Measurements from ENCODE around the gene PCDHGA9.
"Not testable (repeated sequence)": the region's sequence is repeated elsewhere in the genome, so short reads cannot be mapped to it uniquely, and the experiment has no call there.

PCDHGA9 gene

GRCh38 chr5:141420855-141421488 lies 18.4 kb downstream of the PCDHGA9 start, which contains the start of gene PCDHGA11:
Gene PCDHGA11, plus strand, starts transcription at chr5:141421051. Its CDS starts 177 bp downstream, at chr5:141421228.
- H3K4me3 ChIP-seq (ENCODE audit: low read depth, low read length), result peak within 1 kb of the TSS; percentile 70
- TF ChIP-seq, protein P1, sequence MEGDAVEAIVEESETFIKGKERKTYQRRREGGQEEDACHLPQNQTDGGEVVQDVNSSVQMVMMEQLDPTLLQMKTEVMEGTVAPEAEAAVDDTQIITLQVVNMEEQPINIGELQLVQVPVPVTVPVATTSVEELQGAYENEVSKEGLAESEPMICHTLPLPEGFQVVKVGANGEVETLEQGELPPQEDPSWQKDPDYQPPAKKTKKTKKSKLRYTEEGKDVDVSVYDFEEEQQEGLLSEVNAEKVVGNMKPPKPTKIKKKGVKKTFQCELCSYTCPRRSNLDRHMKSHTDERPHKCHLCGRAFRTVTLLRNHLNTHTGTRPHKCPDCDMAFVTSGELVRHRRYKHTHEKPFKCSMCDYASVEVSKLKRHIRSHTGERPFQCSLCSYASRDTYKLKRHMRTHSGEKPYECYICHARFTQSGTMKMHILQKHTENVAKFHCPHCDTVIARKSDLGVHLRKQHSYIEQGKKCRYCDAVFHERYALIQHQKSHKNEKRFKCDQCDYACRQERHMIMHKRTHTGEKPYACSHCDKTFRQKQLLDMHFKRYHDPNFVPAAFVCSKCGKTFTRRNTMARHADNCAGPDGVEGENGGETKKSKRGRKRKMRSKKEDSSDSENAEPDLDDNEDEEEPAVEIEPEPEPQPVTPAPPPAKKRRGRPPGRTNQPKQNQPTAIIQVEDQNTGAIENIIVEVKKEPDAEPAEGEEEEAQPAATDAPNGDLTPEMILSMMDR (IDR thresholded peaks at IDR 0.05; ENCODE audit: low read depth, low read length, missing control alignments), result peak; percentile 65
- DNase-seq (ENCODE audit: low read depth), result no peak

DNA sequence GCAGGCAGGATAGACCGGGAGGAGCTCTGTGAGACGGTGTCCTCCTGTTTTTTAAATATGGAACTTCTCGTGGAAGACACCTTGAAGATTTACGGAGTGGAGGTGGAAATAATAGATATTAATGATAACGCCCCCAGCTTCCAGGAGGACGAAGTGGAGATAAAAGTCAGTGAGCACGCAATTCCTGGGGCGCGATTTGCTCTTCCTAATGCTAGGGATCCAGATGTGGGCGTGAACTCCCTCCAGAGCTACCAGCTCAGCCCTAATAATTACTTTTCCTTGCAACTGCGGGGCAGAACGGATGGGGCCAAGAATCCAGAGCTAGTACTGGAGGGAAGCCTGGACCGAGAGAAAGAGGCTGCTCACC lies 18.9 kb downstream of the PCDHGA9 start:
- TF ChIP-seq, protein P1 (IDR thresholded peaks at IDR 0.05; ENCODE audit: low read depth, low read length, missing control alignments), result no peak
- DNase-seq (ENCODE audit: low read depth), result no peak
- H3K4me3 ChIP-seq (ENCODE audit: low read depth, low read length), result peak overlapping the region; percentile 70

- TF ChIP-seq, protein P1 (IDR thresholded peaks at IDR 0.05; ENCODE audit: low read depth, low read length, missing control alignments), result no peak
- DNase-seq (ENCODE audit: low read depth), result no peak
- no peak overlapping the region for H3K4me3 ChIP-seq (ENCODE audit: low read depth, low read length)
These were observed 20.2 kb downstream of the PCDHGA9 start for GRCh38 chr5:141422742-141423291.

DNA sequence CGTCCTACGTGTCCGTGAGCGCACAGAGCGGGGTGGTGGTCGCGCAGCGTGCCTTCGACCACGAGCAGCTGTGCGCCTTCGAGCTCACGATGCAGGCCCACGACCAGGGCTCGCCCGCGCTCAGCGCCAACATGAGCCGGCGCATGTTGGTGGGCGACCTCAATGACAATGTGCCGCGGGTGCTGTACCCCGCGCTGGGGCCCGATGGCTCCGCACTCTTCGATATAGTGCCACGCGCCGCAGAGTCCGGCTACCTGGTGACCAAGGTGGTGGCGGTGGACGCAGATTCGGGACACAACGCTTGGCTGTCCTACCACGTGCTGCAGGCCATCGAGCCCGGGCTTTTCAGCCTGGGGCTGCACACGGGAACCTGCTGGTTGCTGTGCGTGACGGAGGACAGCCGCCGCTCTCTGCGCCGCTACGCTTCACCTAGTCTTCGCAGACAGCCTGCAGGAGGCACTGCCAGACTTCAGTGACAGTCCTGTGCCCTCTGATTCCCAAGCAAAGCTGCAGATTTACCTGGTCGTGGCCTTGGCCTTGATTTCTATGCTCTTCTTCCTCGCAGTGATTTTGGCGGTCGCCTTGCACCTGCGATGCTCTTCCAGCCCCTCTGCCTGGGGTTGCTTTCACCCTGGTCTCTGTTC lies 25.3 kb downstream of the PCDHGA9 start:
- H3K4me3 ChIP-seq (ENCODE audit: low read depth, low read length), result no peak overlapping the region
- DNase-seq (ENCODE audit: low read depth), result no peak
- TF ChIP-seq, protein P1 (IDR thresholded peaks at IDR 0.05; ENCODE audit: low read depth, low read length, missing control alignments), result no peak

DNA sequence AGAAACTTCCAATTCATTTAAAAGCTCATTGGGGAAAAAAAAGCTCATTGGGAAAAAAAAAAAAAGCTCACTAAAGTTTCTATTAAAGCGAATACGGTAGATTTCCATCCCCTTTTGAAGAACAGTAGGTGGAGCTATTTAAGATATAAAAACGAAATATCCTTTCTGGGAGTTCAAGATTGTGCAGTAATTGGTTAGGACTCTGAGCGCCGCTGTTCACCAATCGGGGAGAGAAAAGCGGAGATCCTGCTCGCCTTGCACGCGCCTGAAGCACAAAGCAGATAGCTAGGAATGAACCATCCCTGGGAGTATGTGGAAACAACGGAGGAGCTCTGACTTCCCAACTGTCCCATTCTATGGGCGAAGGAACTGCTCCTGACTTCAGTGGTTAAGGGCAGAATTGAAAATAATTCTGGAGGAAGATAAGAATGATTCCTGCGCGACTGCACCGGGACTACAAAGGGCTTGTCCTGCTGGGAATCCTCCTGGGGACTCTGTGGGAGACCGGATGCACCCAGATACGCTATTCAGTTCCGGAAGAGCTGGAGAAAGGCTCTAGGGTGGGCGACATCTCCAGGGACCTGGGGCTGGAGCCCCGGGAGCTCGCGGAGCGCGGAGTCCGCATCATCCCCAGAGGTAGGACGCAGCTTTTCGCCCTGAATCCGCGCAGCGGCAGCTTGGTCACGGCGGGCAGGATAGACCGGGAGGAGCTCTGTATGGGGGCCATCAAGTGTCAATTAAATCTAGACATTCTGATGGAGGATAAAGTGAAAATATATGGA lies 27.9 kb downstream of the PCDHGA9 start, which contains the start of gene PCDHGA12:
Gene PCDHGA12, plus strand, starts transcription at position 176 of the 782 bp plus-strand sequence. Its CDS starts 253 bp downstream, at position 429.
- peak; percentile 72 for DNase-seq (ENCODE audit: low read depth)
- H3K4me3 ChIP-seq (ENCODE audit: low read depth, low read length), result peak within 1 kb of the TSS; percentile 64
- TF ChIP-seq, protein P1 (IDR thresholded peaks at IDR 0.05; ENCODE audit: low read depth, low read length, missing control alignments), result peak; percentile 76

DNA sequence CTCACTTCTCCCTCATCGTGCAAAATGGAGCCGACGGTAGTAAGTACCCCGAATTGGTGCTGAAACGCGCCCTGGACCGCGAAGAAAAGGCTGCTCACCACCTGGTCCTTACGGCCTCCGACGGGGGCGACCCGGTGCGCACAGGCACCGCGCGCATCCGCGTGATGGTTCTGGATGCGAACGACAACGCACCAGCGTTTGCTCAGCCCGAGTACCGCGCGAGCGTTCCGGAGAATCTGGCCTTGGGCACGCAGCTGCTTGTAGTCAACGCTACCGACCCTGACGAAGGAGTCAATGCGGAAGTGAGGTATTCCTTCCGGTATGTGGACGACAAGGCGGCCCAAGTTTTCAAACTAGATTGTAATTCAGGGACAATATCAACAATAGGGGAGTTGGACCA lies 28.7 kb downstream of the PCDHGA9 start:
- TF ChIP-seq, protein P1 (IDR thresholded peaks at IDR 0.05; ENCODE audit: low read depth, low read length, missing control alignments), result no peak
- peak overlapping the region; percentile 64 for H3K4me3 ChIP-seq (ENCODE audit: low read depth, low read length)

GRCh38 chr5:141432308-141432707 lies 29.7 kb downstream of the PCDHGA9 start:
- not testable (repeated sequence) for DNase-seq (ENCODE audit: low read depth); H3K4me3 ChIP-seq (ENCODE audit: low read depth, low read length)

More for the DNA sequence above, 28.7 kb downstream of the PCDHGA9 start:
- no peak for DNase-seq (ENCODE audit: low read depth)

DNA sequence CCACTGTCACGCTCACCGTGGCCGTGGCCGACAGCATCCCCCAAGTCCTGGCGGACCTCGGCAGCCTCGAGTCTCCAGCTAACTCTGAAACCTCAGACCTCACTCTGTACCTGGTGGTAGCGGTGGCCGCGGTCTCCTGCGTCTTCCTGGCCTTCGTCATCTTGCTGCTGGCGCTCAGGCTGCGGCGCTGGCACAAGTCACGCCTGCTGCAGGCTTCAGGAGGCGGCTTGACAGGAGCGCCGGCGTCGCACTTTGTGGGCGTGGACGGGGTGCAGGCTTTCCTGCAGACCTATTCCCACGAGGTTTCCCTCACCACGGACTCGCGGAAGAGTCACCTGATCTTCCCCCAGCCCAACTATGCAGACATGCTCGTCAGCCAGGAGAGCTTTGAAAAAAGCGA lies 30.1 kb downstream of the PCDHGA9 start:
- not testable (repeated sequence) for H3K4me3 ChIP-seq (ENCODE audit: low read depth, low read length); DNase-seq (ENCODE audit: low read depth)

Data from GM12864 (cell line).